HG02642 (cell line): ENCODE measurements around the gene TFEB.
"Not testable (repeated sequence)": the region's sequence is repeated elsewhere in the genome, so short reads cannot be mapped to it uniquely, and the experiment has no call there.

Source experiments
- ATAC-seq: cut with Tn5 transposase; IDR thresholded peaks from one replicate; pipeline ENCODE4 v1.9.1; 2021; ENCODE audit warnings: mild to moderate bottlenecking; ENCODE audit not compliant: unreplicated experiment, poor library complexity

TFEB gene

DNA sequence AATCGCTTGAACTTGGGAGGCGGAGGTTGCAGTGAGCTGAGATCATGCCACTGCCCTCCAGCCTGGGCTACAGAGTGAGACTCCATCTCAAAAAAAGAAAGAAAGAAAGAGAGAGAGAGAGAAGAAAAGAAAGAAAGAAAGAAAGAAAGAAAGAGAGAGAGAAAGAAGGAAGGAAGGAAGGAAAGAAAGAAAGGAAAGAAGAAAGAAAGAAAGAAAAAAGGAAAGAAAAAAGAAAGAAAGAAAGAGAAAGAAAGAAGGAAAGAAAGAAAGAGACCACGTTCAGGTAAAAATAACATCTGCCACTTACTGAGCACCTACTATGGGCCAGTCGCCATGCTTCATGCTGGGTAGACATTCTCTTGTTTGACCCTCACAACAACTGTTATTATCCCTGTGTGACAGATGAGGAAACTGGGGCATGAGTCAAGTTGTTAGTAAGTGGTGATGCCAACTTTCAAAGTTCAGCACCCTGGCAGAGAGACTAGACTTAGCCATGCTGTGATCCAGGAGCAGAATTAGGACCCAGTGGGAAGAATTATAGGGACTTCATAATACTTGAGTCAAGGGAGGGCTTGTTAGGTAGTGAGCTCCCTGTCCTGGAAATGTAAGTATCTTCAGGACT lies 30.7 kb upstream of the TFEB start:
- ATAC-seq = not testable (repeated sequence)

DNA sequence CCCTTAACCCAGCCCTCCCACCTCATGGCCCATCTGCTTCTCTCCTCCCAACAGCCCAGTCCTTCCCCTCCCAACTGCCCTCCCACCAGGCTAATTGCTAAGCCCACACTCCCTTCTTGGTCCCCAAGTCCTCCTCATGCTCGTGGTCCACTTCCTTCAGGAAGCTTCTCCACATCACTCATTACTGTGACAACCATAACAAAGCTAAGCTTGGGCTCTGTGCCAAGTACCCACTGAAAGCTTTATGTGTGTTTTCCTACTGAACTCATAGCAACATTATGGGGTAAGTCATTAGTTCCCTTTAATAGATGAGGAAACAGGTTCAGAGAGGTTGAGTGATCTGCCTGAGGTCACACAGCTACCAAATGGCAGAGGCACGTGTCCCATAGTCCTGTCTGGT lies 28.1 kb upstream of the TFEB start:
- ATAC-seq = no peak

DNA sequence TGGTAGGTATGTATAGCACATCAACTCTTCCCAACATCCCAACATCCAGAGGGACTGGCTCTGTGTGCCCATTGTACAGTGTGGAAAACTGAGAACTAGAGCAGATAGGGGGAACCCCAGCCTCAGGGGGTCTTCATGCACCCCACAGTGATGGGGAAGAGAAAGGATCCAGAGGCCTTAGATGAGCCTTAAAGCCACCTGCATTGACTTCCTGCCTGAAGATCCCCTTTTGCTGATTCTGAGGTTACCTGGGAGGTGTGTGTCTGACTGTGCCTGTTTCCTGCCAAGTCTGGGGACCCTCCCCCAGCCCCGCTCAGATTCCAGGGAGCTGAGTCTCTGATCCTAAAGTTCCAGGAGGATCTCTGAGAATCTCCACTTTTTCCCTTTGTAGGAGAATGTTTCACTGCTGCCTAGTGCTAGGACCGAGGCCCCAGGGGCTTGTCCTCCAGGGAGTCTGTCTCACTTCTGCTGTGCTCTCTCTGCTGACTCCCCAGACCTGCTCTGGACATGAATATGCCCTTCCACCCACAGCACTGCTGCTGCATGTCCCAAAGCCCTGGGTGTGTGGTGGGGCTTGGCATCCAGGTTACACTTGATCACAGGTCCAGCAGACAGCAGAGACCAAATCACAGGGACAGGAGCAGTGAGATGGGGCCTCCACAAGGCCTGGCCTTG lies 24.6 kb upstream of the TFEB start:
- no peak for ATAC-seq

DNA sequence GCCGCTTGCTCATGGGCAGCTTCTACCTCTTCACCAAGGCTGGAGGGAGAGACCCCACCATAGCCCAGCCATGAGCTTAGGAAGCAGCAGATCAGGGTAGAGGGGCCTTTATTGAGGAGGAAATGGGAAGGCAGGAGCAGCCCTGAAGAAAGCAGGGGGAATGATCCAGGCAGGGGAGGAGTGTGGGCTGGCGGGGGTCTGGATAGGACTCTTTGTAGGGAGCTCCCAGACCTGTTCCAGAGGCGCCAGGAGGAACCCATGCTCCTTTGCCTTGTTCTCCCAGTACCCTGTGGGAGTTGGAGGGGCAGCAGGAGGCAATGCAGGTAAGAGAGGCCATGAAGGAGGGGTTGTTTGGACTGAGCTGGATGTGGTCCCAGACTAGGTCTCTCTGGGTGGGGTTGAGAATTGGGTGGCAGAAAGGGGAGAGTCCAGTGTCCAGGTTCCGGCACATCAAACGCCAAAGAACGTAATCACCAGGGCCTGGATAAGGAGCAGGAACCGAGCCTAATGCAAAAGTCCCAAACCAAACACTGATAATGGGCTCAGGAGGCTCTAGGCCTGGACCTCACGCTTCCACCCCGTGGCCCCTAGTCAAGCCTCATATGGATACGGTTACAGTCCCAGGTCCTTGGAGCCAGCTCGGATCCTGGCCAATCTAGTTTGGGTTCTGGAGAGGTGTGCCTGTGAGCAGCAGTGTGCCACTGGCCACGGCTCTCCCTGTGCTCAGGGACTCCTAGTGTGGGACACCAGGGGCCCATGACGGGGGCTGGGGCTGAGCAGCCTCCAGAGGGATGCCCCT lies 23.9 kb upstream of the TFEB start:
- ATAC-seq = no peak

DNA sequence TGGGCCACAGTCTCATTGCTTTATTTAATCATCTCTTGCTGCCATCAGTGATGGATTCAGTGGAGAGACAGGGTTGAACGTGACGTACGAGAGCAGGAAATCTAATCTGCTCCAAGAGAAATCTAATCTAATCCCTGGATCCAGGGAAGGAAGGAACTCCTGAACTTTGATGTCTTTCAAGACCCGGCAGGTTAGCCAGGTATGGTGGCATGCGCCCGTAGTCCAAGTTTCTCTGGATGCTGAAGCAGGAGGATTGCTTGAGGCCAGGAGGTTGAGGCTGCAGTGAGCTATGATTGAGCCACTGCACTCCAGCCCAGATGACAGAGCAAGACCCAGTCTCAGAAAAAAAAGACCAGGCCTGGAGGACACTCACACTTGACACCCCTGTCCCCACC lies 23.2 kb upstream of the TFEB start:
- no peak for ATAC-seq

DNA sequence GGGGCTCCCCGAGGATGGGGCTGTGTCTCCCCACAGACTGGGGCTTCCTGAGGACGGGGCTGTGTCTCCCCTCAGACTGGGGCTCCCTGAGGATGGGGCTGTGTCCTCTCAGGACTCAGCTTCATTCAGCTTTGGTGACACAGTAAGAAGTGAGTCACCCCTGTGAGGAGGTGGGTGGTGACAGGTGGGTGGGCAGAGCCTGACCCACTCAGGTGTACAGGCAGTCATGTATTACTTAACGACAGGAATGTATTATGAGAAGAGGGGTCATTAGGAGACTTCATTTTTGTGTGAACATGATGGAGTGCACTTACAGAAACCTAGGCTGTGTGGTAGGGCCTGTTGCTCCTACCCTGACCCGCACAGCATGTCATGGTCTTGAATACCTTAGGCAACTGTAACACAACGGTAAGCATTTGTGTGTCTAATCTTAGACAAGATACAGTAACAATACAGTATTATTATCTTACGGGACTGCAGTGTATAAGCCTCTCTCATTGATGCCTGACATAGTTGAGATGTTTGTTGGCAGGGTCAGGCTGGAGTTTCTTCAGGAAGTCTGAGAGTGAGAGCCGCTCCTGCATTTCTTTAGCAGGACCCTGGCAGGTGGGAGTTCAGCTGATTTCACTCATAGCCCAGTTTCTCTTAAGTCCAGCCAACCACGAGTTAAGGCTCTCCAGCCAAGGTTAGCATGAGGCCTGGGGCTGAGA lies 22.7 kb upstream of the TFEB start:
- ATAC-seq = no peak

DNA sequence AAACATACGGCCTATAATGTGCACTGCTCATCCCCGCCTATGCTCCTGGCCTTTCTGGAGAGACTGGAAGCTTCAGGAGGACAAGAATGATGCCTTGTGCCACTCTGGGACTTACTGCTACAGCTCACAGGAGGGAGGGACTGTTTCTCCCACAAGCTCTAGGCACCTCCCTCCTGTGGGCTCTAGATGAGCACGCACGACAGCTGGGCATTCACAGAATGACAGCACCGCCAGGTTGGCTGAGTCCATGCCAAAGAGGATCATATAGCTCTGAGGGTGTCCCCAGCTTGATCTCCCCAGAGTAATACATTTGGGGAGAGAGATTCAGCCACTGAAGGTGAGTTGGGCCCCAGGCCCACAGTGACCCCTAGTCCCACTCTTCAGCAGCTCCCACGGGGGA lies 21.9 kb upstream of the TFEB start:
- ATAC-seq = no peak

DNA sequence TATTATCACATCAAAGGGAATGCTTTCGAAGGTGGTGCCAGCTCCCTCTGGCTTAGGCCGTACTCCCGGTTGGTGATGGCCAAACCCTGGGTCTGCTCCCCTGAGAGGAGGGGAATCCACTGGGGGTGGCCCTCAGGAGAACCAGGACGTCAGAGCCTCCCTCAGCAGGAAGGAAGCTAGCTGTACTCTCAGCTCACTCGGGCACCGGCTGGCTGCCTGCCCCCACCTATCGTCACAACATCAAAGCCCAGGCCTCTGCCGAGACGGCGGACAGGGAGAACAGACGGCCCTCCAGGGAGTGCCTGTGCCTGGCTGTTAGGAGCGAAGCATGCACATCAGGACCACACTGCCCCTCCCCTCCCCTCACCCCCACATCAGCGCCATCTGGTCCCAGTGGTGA lies 20.9 kb upstream of the TFEB start:
- no peak for ATAC-seq

DNA sequence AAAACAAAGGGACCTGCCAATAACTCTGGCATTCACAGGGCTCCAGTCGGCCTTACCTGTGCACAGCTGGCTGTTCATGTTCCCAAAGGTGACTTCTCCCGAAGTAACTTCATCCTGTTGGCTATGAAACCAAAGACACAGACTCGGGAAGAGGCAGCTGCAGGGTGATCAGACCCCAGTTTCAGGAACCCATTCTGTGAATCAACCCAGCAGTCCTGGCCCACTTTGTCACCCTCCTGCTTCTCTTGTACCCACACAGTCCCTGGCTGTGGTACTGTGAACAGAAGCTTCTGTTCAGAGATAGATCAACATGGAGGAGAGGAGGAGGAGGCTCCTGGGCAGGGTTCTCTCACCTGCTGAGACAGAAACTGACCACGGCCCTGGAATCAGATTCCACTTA lies 20.5 kb upstream of the TFEB start:
- ATAC-seq = no peak

DNA sequence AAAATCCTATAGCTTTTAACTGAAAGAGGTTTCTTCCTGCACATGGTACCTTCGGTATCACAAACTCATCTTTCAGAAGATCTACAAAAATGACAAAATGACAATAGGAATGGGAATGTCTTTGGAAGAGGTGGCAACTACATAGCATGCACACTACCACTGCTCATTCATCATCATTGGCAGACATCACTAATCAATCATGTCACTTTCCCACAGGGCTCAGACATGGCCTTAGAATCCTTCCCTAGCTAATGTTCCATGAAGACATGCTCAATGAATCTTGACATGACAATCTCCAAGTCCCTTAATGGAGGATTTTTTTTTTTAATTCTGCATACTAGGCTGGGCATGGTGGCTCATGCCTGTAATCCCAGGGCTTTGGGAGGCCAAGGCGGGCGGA lies 15.0 kb upstream of the TFEB start:
- ATAC-seq = no peak

DNA sequence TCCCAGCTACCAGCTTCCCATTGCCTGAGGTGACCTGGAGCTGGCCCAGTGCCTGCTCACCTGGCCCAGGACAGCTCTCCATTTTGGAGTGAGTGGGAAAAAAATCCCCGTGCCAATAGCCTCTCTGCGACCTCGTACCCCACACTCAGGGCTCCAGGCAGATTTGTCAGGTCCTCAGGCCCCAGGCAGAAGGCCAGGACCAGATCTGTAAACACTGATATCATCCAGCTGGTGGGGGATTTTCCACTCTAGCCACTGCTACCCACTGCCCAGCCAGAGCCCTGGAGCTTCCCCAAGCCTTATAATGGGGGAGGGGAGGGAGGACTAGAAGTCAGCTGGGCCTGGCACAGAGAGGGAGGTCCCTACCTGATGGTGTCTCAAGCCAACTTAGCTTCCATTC lies 13.1 kb upstream of the TFEB start:
- ATAC-seq = no peak

DNA sequence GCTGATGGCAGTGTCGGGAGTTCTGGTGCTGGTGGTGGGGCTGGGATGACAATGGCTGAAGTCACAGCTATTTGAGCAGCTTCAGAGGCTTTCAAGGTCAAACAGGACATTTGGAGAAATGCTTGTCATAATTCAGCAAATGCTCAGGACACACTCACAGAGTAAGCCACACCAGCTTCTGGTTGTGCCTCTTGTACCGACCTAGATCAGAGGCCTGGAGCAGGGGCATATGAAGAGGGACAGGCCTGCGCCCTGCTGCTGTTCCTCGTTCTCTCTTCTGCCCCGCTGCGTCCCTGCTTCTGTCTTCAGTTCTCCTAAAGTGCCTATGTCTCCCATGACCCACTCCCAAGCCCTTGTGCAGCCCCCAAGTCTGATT lies 12.7 kb upstream of the TFEB start:
- ATAC-seq = no peak

DNA sequence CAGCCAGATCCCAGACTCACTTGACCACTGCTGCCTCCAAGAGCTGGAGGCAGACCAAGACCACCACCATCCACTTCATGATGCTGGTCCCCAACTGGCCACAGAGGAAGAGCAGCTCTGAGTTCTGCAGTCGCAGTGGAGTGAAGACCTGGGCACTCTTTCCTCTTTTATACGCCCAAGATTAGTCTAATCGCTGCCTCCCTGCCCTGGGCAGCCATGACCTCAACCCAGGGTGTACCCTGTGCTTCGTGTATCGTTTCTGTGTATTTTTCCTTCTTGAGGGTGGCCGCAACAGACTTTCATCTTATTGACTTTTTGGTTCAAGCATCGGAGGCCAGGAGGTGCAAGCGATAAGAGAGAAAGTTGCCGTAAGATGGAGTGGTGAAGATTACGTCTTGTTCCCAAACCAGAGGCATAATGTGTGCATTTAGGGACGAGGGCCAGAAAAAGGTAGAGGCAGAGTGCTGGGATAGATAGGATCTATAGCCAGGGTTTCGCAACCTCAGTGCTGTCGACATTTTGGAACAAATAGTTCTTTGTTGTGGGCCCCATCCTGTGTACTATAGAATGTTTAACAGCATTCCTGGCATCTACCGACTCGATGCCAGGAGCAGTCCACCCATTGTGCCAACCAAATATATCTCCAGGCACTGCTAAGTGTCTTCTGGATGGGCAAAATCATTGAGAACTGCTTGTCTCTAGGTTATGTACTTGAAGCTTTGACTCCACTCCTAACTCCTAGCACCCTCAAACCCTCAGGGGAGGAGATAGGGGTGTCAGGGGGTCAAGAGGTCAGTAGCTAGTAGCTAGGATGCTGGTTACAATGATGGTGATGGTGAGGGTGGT lies 12.1 kb upstream of the TFEB start, which contains the start of gene PGC:
Gene PGC (minus strand): TSS at position 142 of the 846 bp plus-strand sequence. CDS start 63 bp downstream, at position 79.
- ATAC-seq = no peak

DNA sequence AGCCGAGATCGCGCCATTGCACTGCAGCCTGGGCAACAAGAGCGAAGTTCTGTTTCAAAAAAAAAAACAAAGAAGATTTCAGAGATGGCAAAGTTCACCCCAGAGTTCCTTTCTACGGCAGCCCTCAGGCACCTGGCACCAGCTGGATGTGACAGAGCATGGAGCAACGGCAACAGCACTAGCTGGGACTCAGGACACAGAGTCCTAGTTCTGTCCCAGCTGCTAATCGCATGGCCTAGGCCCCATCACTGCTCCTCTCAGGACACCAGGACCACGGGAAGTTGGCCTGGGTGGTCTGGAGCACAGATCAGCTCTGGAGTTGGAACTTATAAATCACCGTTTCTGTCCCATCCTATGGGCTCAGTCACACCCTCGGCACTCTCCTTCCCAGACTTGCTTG lies 10.7 kb upstream of the TFEB start:
- no peak for ATAC-seq

DNA sequence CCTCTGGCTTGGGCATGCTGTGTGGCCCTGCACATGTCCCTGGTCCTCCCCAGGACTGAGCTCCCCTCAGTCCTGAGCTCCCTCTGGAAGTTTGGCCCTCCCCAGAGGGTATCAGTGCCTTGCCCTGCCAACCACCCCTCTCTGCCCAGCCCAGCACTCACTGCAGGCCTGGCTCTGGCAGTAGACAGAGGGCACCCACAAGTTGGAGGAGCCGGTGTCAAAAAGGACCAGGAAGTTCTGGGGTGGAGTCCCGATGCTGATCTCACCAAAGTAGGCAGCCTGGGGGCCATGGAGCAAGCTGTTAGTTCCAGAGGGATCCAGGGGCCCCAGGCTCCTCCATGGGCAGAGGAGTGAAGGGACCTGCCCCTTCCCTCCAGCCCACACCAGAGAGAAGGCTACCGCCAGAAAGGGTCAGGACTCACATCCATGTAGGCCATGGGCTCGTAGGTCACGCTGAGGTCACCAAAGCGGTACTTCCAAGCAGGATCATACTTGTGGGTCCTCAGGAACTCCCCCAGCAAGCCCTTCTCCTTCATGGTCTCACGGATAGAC lies 8.9 kb upstream of the TFEB start:
- no peak for ATAC-seq

DNA sequence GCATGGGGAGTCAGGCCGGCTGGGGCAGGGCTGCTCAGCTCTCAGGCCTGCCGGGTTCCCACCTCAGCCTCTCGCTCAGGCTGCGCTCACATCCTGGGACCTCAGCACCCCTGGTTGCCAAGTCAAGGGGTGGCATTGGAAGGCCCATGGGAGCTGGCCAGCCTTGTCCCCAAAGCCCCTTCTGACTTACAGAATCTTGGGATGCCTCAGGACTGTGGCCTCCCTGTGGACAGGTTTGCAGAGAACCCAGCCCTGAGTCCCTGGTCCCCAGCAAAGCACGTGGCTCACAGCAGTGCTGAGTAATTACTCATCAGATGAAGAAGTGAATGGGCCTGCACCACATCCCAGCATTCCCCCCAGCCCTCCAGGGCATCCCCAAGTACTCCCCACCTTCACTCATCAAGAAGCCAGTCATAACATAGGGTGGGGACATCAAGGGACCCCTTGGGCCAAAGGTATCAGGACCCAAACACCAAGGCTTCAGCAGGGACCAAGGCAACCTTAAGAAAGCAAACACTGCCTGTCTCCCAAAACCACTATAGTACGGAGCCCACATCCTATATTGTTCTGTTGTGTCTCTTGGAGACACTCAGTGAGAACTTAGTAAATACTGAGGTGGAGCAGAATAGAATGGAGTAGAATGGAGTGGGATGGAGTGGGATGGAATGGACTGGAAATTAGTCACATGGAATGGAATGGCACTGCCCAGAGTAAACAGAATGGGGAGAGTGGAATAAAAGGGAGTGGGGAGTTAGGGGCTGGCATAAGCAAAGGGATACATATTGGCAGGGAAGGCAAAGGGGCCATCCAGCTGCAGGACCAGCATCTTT lies 8.2 kb upstream of the TFEB start:
- ATAC-seq = no peak

DNA sequence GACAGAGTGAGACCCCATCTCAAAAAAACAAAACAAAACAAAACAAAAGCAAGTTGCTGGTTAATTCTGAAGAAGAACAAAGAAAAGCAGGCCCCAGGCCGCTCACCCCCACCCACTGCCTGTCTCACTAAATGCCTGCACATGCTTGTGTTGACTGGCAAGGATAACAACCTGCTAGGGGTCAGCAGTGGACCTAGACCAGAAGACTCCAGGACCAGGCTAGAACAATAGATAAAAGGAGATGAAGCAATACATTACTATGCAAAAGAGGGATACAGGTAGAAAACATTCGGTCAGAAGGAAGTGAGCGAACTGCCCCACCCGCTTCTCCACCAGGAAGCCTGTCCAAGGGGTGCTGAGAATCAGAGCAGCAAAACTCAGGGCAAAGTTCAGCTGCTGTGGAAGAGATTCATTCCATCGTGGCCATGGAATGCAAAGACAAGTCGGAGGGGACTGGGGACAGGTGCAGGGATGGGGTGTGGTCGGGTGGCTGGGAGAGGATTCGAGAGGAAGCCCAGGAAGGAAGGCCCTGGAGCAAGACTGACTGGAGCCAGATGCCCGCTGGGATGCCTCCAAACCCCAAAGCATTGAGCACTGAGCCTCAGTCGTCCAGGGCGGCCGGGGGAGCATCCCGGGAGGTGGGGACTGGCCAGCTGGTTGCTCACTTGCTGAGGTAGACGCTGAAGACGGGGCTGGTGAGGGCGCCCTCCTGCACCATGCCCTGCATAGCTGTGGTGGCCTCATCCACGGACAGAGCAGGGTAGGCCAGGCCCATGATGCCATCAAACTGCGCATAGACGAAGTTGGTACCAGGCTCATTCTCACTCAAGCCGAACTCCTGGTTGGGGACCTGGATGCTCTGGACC lies 6.5 kb upstream of the TFEB start:
- ATAC-seq = no peak
